ENCODE data around the gene PTPRN2.
"Not testable (repeated sequence)": the region's sequence is repeated elsewhere in the genome, so short reads cannot be mapped to it uniquely, and the experiment has no call there.

PTPRN2 gene

GRCh38 chr7:158530800-158531609 lies 56.6 kb downstream of the PTPRN2 start:
- Histone ChIP-seq H3K4me3 (ENCODE audit: low read depth, low read length) (no peak overlapping the region), H3K9ac (ENCODE audit: low read length) (no peak overlapping the region), H3K27ac (ENCODE audit: low read depth, low read length) (no peak overlapping the region), H3K9me3 (ENCODE audit: control insufficient read depth, insufficient read depth, low read depth, low read length) (peaks cover 14% of the 10 kb centered on the region), H3K36me3 (ENCODE audit: control insufficient read depth, insufficient read depth, low read length) (no peaks in the 10 kb centered on the region), H3K4me1 (ENCODE audit: control insufficient read depth, insufficient read depth, low read length) (0 out of 2 replicates have a peak, but pooled peaks cover 7% of the 10 kb centered on the region), H3K27me3 (ENCODE audit: control insufficient read depth, insufficient read depth, low read length) (no peaks in the 10 kb centered on the region)

GRCh38 chr7:158529181-158530096 lies 58.2 kb downstream of the PTPRN2 start:
- Histone ChIP-seq H3K4me1 (ENCODE audit: control insufficient read depth, insufficient read depth, low read length) (0 out of 2 replicates have a peak, but pooled peaks cover 7% of the 10 kb centered on the region), H3K4me3 (ENCODE audit: low read depth, low read length) (no peak overlapping the region), H3K36me3 (ENCODE audit: control insufficient read depth, insufficient read depth, low read length) (no peaks in the 10 kb centered on the region), H3K27me3 (ENCODE audit: control insufficient read depth, insufficient read depth, low read length) (no peaks in the 10 kb centered on the region), H3K9me3 (ENCODE audit: control insufficient read depth, insufficient read depth, low read depth, low read length) (peaks cover 14% of the 10 kb centered on the region), H3K9ac (ENCODE audit: low read length) (no peak overlapping the region), H3K27ac (ENCODE audit: low read depth, low read length) (no peak overlapping the region)

- no peak overlapping the region for H3K27ac ChIP-seq (ENCODE audit: low read depth, low read length)
- no peak overlapping the region for H3K9ac ChIP-seq (ENCODE audit: low read length)
- H3K4me1 ChIP-seq (ENCODE audit: control insufficient read depth, insufficient read depth, low read length), result 0 out of 2 replicates have a peak, but pooled peaks cover 7% of the 10 kb centered on the region
Measured at GRCh38 chr7:158527915-158528502, 59.6 kb downstream of the PTPRN2 start.

GRCh38 chr7:158527495-158527894 lies 60.1 kb downstream of the PTPRN2 start:
- Histone ChIP-seq H3K4me1 (ENCODE audit: control insufficient read depth, insufficient read depth, low read length) (0 out of 2 replicates have a peak, but pooled peaks cover 7% of the 10 kb centered on the region), H3K27me3 (ENCODE audit: control insufficient read depth, insufficient read depth, low read length) (no peaks in the 10 kb centered on the region), H3K4me3 (ENCODE audit: low read depth, low read length) (no peak overlapping the region)

More at GRCh38 chr7:158527915-158528502, 59.6 kb downstream of the PTPRN2 start:
- Histone ChIP-seq H3K36me3 (ENCODE audit: control insufficient read depth, insufficient read depth, low read length) (no peaks in the 10 kb centered on the region), H3K4me3 (ENCODE audit: low read depth, low read length) (no peak overlapping the region), H3K27me3 (ENCODE audit: control insufficient read depth, insufficient read depth, low read length) (no peaks in the 10 kb centered on the region), H3K9me3 (ENCODE audit: control insufficient read depth, insufficient read depth, low read depth, low read length) (peaks cover 12% of the 10 kb centered on the region)

GRCh38 chr7:158527038-158527437 lies 60.6 kb downstream of the PTPRN2 start:
- Histone ChIP-seq H3K4me1 (ENCODE audit: control insufficient read depth, insufficient read depth, low read length) (0 out of 2 replicates have a peak, but pooled peaks cover 7% of the 10 kb centered on the region), H3K4me3 (ENCODE audit: low read depth, low read length) (no peak overlapping the region), H3K9me3 (ENCODE audit: control insufficient read depth, insufficient read depth, low read depth, low read length) (peaks cover 21% of the 10 kb centered on the region), H3K27ac (ENCODE audit: low read depth, low read length) (no peak overlapping the region), H3K27me3 (ENCODE audit: control insufficient read depth, insufficient read depth, low read length) (no peaks in the 10 kb centered on the region), H3K36me3 (ENCODE audit: control insufficient read depth, insufficient read depth, low read length) (no peaks in the 10 kb centered on the region), H3K9ac (ENCODE audit: low read length) (no peak overlapping the region)

More at GRCh38 chr7:158527495-158527894, 60.1 kb downstream of the PTPRN2 start:
- Histone ChIP-seq H3K9ac (ENCODE audit: low read length) (no peak overlapping the region), H3K27ac (ENCODE audit: low read depth, low read length) (no peak overlapping the region), H3K36me3 (ENCODE audit: control insufficient read depth, insufficient read depth, low read length) (no peaks in the 10 kb centered on the region), H3K9me3 (ENCODE audit: control insufficient read depth, insufficient read depth, low read depth, low read length) (peaks cover 17% of the 10 kb centered on the region)

GRCh38 chr7:158526531-158526930 lies 61.1 kb downstream of the PTPRN2 start:
- Histone ChIP-seq H3K9me3 (ENCODE audit: control insufficient read depth, insufficient read depth, low read depth, low read length) (peaks cover 24% of the 10 kb centered on the region), H3K27me3 (ENCODE audit: control insufficient read depth, insufficient read depth, low read length) (no peaks in the 10 kb centered on the region), H3K4me1 (ENCODE audit: control insufficient read depth, insufficient read depth, low read length) (0 out of 2 replicates have a peak, but pooled peaks cover 7% of the 10 kb centered on the region), H3K36me3 (ENCODE audit: control insufficient read depth, insufficient read depth, low read length) (no peaks in the 10 kb centered on the region), H3K4me3 (ENCODE audit: low read depth, low read length) (no peak overlapping the region), H3K9ac (ENCODE audit: low read length) (no peak overlapping the region), H3K27ac (ENCODE audit: low read depth, low read length) (no peak overlapping the region)

- H3K9ac ChIP-seq (ENCODE audit: low read length), result no peak overlapping the region
- H3K4me3 ChIP-seq (ENCODE audit: low read depth, low read length), result no peak overlapping the region
- peaks cover 28% of the 10 kb centered on the region for H3K9me3 ChIP-seq (ENCODE audit: control insufficient read depth, insufficient read depth, low read depth, low read length)
- H3K36me3 ChIP-seq (ENCODE audit: control insufficient read depth, insufficient read depth, low read length), result no peaks in the 10 kb centered on the region
- no peak overlapping the region for H3K27ac ChIP-seq (ENCODE audit: low read depth, low read length)
- no peaks in the 10 kb centered on the region for H3K27me3 ChIP-seq (ENCODE audit: control insufficient read depth, insufficient read depth, low read length)
- 0 out of 2 replicates have a peak, but pooled peaks cover 7% of the 10 kb centered on the region for H3K4me1 ChIP-seq (ENCODE audit: control insufficient read depth, insufficient read depth, low read length)
Measured at GRCh38 chr7:158525648-158526484, 61.8 kb downstream of the PTPRN2 start.

GRCh38 chr7:158524749-158525635 lies 62.6 kb downstream of the PTPRN2 start:
- Histone ChIP-seq H3K9me3 (ENCODE audit: control insufficient read depth, insufficient read depth, low read depth, low read length) (peaks cover 31% of the 10 kb centered on the region), H3K4me3 (ENCODE audit: low read depth, low read length) (no peak overlapping the region), H3K9ac (ENCODE audit: low read length) (no peak overlapping the region), H3K27me3 (ENCODE audit: control insufficient read depth, insufficient read depth, low read length) (no peaks in the 10 kb centered on the region), H3K4me1 (ENCODE audit: control insufficient read depth, insufficient read depth, low read length) (0 out of 2 replicates have a peak, but pooled peaks cover 7% of the 10 kb centered on the region), H3K27ac (ENCODE audit: low read depth, low read length) (no peak overlapping the region), H3K36me3 (ENCODE audit: control insufficient read depth, insufficient read depth, low read length) (no peaks in the 10 kb centered on the region)

- not testable (repeated sequence) for H3K27me3 ChIP-seq (ENCODE audit: control insufficient read depth, insufficient read depth, low read length); H3K4me3 ChIP-seq (ENCODE audit: low read depth, low read length); H3K9ac ChIP-seq (ENCODE audit: low read length); H3K27ac ChIP-seq (ENCODE audit: low read depth, low read length); H3K4me1 ChIP-seq (ENCODE audit: control insufficient read depth, insufficient read depth, low read length); H3K36me3 ChIP-seq (ENCODE audit: control insufficient read depth, insufficient read depth, low read length)
- H3K9me3 ChIP-seq (ENCODE audit: control insufficient read depth, insufficient read depth, low read depth, low read length), result peaks cover 28% of the 10 kb centered on the region
Measured at GRCh38 chr7:158524286-158524685, 63.3 kb downstream of the PTPRN2 start.
